Pancreas (tissue), 10 donors: ENCODE data around the gene ARHGEF16. TPM values are rescaled to one million over a fixed set of nuclear protein-coding genes. Genes with fewer than 3 reads are reported as not detected.

Experiments
- ATAC-seq, 4 donors: fragments of 200-7000 bp; cut with Tn5 transposase; one replicate each; pipeline versions ENCODE4 v1.8.0 to v1.9.1; 2020; ENCODE audit warnings: mild to moderate bottlenecking in 4 of 4, moderate library complexity in 4 of 4
- DNase-seq, 6 donors: peaks; one replicate each; pipeline ENCODE4 v3.0.0-alpha.2; 2020
- FAIRE-seq: peaks from 2 replicates; lab custom pipeline; 2012; peaks lifted over from hg19 to GRCh38; lab: Jason Lieb, UNC
- H3K27ac ChIP-seq, 4 donors: fragments of 200-600 bp; sonication (generic); 1 replicate in 3 of 4; 2 replicates in 1 of 4; pipeline versions ENCODE4 v1.5.0 to v1.8.0; 2020
- H3K27me3 ChIP-seq, 4 donors: fragments of 200-600 bp; one replicate each; pipeline ENCODE4 v1.8.0; 2021
- H3K36me3 ChIP-seq, 3 donors: fragments of 200-600 bp; sonication (generic) in 1 of 3; one replicate each; pipeline versions ENCODE4 v1.5.0 to v1.8.0; 2020 to 2021
- H3K4me1 ChIP-seq, 3 donors: fragments of 200-600 bp; one replicate each; pipeline ENCODE4 v1.8.0; 2021
- H3K4me3 ChIP-seq, 4 donors: fragments of 200-600 bp; sonication (generic) in 2 of 4; one replicate each; pipeline versions ENCODE4 v1.5.0 to v1.8.0; 2020 to 2021
- H3K9me3 ChIP-seq, 4 donors: fragments of 200-600 bp; one replicate each; pipeline ENCODE4 v1.8.0; 2021
- CTCF ChIP-seq, 4 donors: fragments of 200-600 bp; sonication (generic) in 3 of 4; IDR thresholded peaks; one replicate each; pipeline versions ENCODE4 v1.5.0 to v1.8.0; 2021; ENCODE audit warnings: antibody characterized with exemption in 4 of 4
- WGBS, 2 donors: extraction: QIAGEN DNeasy Blood & Tissue Kit; methylation state at CpG; one replicate each; pipeline ENCODE4 v1.1.7; 2013; 5-methylcytosine and 5-hydroxymethylcytosine counted together
- intact Hi-C, 3 donors: fragments of 100-400 bp; cut with DNase I; formaldehyde crosslinking; loops; one replicate each; pipeline versions ENCODE4 v1.11.1 to v1.14.2; 2022
- polyA plus RNA-seq, 2 donors: library from polyadenylated mRNA; stranded (reverse); fragments of 200-250 nt; gene quantifications; one replicate each; pipeline ENCODE4 v1.2.3, GENCODE V29; 2013
- total RNA-seq, 6 donors: library from RNA; stranded (reverse); fragmentation: NEBNext Ultra II Directional in 4 of 6; extraction: Animal tissue kit (Norgen Biotek cat#: 25700) in 4 of 6; gene quantifications; one replicate each; pipeline versions ENCODE4 v1.2.1 to v1.2.4, GENCODE V29; 2021 to 2023
- donor health status: healthy with polysubstance abuse.
- donor health status: DM: no; HTN: no; CAD: no; lungs with moderate emphysema.
- donor health status: DM: no; HTN: no; CAD: no.
- donor health status: control.
- donor health status: control.
- donor health status: Bipolar disorder and iron deficiency.
- donor health status: DM: yes; HTN: yes; CAD: no.
- donor health status: DM: no; HTN: no; CAD: no.
- donor health status: DM: no; HTN: no; CAD: no.
- donor health status: DM: yes; HTN: yes; CAD: no.

ARHGEF16 gene
- total and polyA plus RNA-seq, 8 donors: 8.2 to 26.4 (median 9.8) TPM

GRCh38 chr1:3504822-3505153 lies 50.3 kb downstream of the ARHGEF16 start:
- FAIRE-seq (no peak), DNase-seq (no peak), ATAC-seq (peak in 1 of 4 donors; percentile 9)
- Histone ChIP-seq H3K4me3 (no peak overlapping the region), H3K36me3 (no peaks in the 10 kb centered on the region), H3K9me3 (no peaks in the 10 kb centered on the region), H3K27ac (no peak overlapping the region), H3K27me3 (no peaks in the 10 kb centered on the region), H3K4me1 (no peaks in the 10 kb centered on the region)
- TF ChIP-seq CTCF (IDR thresholded peaks at IDR 0.05): no peak
- intact Hi-C loops: no loop called here
- 78 to 79% methylated on average over 7 of the region's 7 CpGs for WGBS, 2 donors

GRCh38 chr1:3505161-3505560 lies 50.7 kb downstream of the ARHGEF16 start:
- 74 to 80% methylated on average over 19 to 20 of the region's 20 CpGs for whole genome bisulfite sequencing, 2 donors
- no peak for FAIRE-seq
- no peaks in the 10 kb centered on the region for H3K27me3 ChIP-seq
- no peak overlapping the region for H3K27ac ChIP-seq
- H3K36me3 ChIP-seq: no peaks in the 10 kb centered on the region
- ATAC-seq: no peak
- no peaks in the 10 kb centered on the region for H3K9me3 ChIP-seq
- intact Hi-C loops: no loop called here
- DNase-seq: peak in 1 of 6 donors; percentile 75
- no peak overlapping the region for H3K4me3 ChIP-seq
- H3K4me1 ChIP-seq: no peaks in the 10 kb centered on the region
- no peak for TF ChIP-seq CTCF (IDR thresholded peaks at IDR 0.05)

- TF ChIP-seq CTCF (IDR thresholded peaks at IDR 0.05): no peak
- Histone ChIP-seq H3K4me3 (no peak overlapping the region), H3K36me3 (no peaks in the 10 kb centered on the region), H3K4me1 (no peaks in the 10 kb centered on the region), H3K9me3 (no peaks in the 10 kb centered on the region), H3K27ac (no peak overlapping the region), H3K27me3 (no peaks in the 10 kb centered on the region)
- FAIRE-seq (no peak), ATAC-seq (no peak), DNase-seq (peak in 1 of 6 donors; percentile 66)
- intact Hi-C loops: no loop called here
- 93 to 94% methylated on average over 15 of the region's 15 CpGs for WGBS, 2 donors
Observed at GRCh38 chr1:3506041-3506440, 51.6 kb downstream of the ARHGEF16 start.

GRCh38 chr1:3506943-3507342 lies 52.5 kb downstream of the ARHGEF16 start:
- Histone ChIP-seq H3K4me1 (no peaks in the 10 kb centered on the region), H3K27ac (no peak overlapping the region), H3K4me3 (no peak overlapping the region), H3K9me3 (no peaks in the 10 kb centered on the region), H3K36me3 (no peaks in the 10 kb centered on the region), H3K27me3 (no peaks in the 10 kb centered on the region)
- no peak for ATAC-seq
- DNase-seq: peak in 1 of 6 donors; percentile 16
- 77 to 86% methylated on average over 7 of the region's 7 CpGs for WGBS, 2 donors
- no peak for TF ChIP-seq CTCF (IDR thresholded peaks at IDR 0.05)
- FAIRE-seq: no peak
- intact Hi-C loops: no loop called here

- WGBS, 2 donors: 81 to 83% methylated on average over 11 of the region's 11 CpGs
- H3K4me3 ChIP-seq: no peak overlapping the region
- FAIRE-seq: no peak
- peak in 1 of 6 donors; percentile 9 for DNase-seq
- H3K27me3 ChIP-seq: no peaks in the 10 kb centered on the region
- intact Hi-C loops: no loop called here
- H3K9me3 ChIP-seq: no peaks in the 10 kb centered on the region
- H3K36me3 ChIP-seq: no peaks in the 10 kb centered on the region
- no peak for TF ChIP-seq CTCF (IDR thresholded peaks at IDR 0.05)
- no peak overlapping the region for H3K27ac ChIP-seq
- ATAC-seq: no peak
- H3K4me1 ChIP-seq: no peaks in the 10 kb centered on the region
Observed at GRCh38 chr1:3507636-3508275, 53.3 kb downstream of the ARHGEF16 start.
